Stomach (tissue), 4 donors: ENCODE data around the gene LAMC1.

ENCODE experiments used
- EP300 ChIP-seq: sonication (generic); formaldehyde crosslinking; IDR thresholded peaks from one replicate; pipeline ENCODE4 v1.6.1; 2017; ENCODE audit warnings: antibody characterized with exemption
- POLR2A ChIP-seq, 4 donors: fragments of 450-650 bp; IDR thresholded peaks; one replicate each; pipeline ENCODE4 v1.6.1; 2016; ENCODE audit warnings: antibody characterized with exemption in 4 of 4, control low read depth in 2 of 4, mild to moderate bottlenecking in 1 of 4, moderate library complexity in 1 of 4
- POLR2AphosphoS5 ChIP-seq, 3 donors: sonication (generic); formaldehyde crosslinking; IDR thresholded peaks; one replicate each; pipeline ENCODE4 v1.6.1; 2016; ENCODE audit warnings: antibody characterized with exemption in 3 of 3
- TF ChIP-seq, protein P1 (sequence below), 7 experiments: fragments of 450-650 bp in 4 of 7; fragments of 200-600 bp in 3 of 7; sonication (generic) in 3 of 7; IDR thresholded peaks; one replicate each; pipeline ENCODE4 v1.5.1; 2016 to 2019; ENCODE audit warnings: antibody characterized with exemption in 7 of 7, control low read depth in 2 of 7, mild to moderate bottlenecking in 1 of 7

DNA sequence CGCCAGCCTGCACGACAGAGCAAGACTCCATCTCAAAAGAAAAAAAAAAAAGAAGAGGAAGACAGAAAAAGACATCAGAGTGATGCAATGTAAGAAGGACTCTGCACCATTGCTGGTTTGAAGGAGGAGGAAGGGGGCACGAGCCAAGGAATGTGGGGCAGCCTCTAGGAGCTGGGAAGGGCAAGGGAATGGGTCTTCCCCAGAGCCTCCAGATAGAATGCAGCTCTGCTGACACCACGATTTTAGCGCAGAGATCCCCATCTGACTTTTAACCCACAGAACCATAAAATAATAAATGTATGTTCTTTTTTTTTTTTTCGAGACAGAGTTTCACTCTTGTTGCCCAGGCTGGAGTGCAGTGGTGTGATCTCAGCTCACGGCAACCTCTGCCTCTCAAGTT lies 129.0 kb downstream of the LAMC1 start:
- TF ChIP-seq POLR2AphosphoS5 (IDR thresholded peaks at IDR 0.05) (no peak), POLR2A (IDR thresholded peaks at IDR 0.05) (no peak), EP300 (no peak)
- TF ChIP-seq, protein P1, sequence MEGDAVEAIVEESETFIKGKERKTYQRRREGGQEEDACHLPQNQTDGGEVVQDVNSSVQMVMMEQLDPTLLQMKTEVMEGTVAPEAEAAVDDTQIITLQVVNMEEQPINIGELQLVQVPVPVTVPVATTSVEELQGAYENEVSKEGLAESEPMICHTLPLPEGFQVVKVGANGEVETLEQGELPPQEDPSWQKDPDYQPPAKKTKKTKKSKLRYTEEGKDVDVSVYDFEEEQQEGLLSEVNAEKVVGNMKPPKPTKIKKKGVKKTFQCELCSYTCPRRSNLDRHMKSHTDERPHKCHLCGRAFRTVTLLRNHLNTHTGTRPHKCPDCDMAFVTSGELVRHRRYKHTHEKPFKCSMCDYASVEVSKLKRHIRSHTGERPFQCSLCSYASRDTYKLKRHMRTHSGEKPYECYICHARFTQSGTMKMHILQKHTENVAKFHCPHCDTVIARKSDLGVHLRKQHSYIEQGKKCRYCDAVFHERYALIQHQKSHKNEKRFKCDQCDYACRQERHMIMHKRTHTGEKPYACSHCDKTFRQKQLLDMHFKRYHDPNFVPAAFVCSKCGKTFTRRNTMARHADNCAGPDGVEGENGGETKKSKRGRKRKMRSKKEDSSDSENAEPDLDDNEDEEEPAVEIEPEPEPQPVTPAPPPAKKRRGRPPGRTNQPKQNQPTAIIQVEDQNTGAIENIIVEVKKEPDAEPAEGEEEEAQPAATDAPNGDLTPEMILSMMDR (IDR thresholded peaks at IDR 0.05) = no peak
